ENCODE data around the gene C2CD4C.
"Not testable (repeated sequence)": the region's sequence is repeated elsewhere in the genome, so short reads cannot be mapped to it uniquely, and the experiment has no call there.

Gene C2CD4C

DNA sequence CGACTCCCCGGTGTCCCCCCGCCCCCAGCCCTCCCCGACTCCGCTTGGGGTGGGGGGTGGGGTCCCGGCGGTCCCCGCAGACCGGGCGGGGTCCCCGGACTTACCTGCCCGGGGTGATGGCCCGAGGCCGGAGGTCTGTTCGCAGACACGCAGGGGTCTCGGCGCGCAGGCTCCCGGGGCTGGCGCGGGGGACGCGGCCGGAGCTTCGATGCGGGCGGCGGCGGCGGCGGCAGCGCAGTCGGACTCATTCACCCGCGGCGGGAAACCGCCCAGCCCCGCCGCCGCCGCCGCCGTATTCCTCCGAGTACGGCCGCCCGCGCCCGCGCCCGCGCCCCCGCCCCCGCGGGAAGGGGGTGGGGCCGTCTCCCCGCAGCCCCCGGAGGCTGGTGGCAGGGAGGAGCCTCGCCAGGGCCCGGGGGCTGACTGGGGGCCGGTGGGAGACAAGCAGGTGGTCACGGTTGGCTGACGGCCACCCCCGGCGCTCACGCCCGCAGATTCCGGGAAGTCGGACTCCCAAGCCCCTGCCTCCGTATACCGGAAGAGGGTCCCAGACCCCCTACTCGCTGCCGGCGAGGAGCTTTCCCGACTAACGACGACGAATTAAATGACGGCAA, at the start of gene C2CD4C:
Gene C2CD4C (minus strand): TSS at position 246 of the 614 bp plus-strand sequence. CDS start 786 bp downstream, outside the sequence.
- DNase-seq (ENCODE audit: low read depth in 2 of 2): peak in 1 of 2 donors; percentile 11

DNA sequence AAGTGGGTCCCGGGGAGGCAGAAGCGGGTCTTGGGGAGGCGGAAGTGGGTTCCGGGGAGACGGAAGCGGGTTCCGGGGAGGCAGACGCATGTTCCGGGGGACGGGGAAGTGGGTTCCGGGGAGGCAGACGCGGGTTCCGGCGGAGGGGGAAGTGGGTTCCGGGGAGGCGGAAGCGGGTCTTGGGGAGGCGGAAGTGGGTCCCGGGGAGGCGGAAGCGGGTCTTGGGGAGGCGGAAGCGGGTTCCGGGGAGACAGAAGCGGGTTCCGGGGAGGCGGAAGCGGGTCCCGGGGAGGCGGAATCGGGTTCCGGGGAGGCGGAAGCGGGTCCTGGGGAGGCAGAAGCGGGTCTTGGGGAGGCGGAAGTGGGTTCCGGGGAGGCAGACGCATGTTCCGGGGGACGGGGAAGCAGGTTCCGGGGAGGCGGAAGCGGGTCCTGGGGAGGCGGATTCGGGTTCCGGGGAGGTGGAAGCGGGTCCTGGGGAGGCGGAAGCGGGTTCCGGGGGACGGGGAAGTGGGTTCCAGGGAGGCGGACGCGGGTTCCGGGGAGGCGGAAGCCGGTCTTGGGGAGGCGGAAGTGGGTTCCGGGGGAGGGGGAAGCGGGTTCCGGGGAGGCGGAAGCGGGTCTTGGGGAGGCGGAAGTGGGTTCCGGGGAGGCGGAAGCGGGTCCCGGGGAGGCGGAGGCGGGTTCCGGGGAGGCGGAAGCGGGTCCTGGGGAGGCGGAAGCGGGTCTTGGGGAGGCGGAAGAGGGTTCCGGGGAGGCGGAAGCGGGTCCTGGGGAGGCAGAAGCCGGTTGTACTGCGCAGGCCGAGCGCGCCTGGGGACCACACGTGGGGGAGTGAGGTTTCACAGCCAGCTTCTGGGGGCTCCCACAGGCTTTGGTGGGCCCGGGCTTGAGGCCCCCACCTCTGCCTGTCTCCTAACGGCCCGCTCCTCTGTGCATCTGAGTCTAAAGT, 49.4 kb upstream of the C2CD4C start:
- no peak for DNase-seq (ENCODE audit: low read depth in 2 of 2)

GRCh38 chr19:457636-458035, 48.7 kb upstream of the C2CD4C start:
- no peak for DNase-seq (ENCODE audit: low read depth in 2 of 2)

DNA sequence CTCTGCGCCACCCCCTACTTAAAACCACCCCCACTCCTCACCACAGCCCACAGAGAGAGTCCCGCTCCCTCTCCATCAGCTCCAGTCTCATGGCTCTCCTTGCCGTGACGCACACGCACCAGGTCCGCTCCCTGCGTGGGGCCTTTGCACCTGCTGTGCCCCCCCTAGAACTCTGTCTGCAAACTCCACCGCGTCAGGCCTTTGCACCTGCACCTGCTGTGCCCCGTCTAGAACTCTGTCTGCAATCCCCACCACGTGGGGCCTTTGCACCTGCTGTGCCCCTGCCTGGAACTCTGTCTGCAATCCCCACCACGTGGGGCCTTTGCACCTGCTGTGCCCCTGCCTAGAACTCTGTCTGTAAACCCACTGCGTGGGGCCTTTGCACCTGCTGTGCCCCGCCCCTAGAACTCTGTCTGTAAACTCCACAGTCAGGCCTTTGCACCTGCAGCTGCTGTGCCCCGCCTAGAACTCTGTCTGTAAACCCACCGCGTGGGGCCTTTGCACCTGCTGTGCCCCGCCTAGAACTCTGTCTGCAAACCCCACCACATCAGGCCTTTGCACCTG, 47.7 kb upstream of the C2CD4C start:
- no peak for DNase-seq (ENCODE audit: low read depth in 2 of 2)

GRCh38 chr19:455851-456546, 47.1 kb upstream of the C2CD4C start:
- no peak for DNase-seq (ENCODE audit: low read depth in 2 of 2)

DNA sequence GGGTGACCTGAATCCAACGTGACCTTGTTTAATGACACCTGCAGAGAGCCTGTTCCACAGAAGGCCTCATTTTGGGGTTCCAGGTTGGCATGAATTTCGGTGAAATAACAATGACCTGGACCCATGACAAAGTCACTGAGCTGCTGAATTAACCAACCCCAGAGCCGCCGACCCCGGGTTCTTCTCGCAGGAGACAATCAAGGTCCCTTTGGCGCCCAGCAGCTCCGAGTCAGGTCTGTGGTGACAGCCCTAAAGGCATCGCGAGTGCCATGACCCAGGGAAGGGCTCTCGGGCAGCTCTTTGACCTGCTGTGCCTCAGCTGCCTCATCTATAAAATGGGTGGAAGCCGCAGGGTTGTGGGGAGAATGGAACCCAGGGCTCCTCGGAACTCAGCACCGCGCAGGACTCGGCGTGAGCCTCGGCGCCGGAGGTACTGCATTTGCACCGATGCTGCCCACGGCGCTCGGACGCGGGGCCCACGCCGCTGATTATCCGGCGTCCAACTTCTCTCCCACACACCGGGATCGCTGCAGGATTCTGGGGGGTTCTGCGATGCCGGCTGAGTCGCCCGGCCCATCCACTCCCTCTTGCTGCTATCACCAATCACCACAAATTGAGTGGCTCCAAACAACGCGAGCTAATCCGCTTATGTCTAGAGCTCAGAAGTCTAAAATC, 46.2 kb upstream of the C2CD4C start:
- no peak for DNase-seq (ENCODE audit: low read depth in 2 of 2)

DNA sequence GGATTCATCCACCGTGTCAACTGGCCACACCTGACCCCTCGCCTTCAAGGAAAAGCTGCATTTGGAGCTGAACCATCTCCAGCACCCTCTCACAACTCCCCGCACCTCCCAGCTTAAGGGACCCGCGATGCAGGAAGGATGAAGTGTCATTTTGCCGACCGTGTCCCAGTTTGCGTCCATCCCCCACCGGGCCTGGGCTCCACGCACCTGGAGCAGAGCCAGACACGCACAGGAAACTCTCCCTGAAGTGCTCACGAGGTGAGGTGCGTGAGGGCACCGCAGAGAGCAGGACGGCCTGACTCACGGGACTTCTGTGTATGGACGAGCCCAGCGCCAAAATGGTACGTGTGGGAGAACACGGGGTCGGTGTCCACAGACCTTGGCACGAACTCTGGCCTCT, 44.7 kb upstream of the C2CD4C start:
- DNase-seq (ENCODE audit: low read depth in 2 of 2): no peak

DNA sequence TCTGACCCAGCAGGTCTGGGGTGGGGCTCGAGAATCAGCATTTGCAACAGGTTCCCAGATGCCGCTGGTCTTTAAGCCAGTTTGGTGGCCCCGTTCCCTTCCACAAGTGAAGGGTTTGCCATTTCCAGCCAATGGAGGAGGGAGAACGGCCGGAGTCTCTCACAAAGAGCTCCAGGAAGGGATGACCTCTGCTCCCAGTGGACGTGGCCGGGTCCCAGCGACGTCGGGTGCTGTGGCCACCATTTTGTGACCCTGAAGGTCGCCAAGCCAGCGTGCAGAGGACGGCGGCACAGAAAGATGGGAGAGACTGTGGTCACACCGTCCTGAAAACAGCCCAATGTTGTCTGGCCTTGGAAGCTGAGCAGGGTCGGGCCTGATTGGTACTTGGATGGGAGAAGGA, 43.9 kb upstream of the C2CD4C start:
- DNase-seq (ENCODE audit: low read depth in 2 of 2): no peak

DNA sequence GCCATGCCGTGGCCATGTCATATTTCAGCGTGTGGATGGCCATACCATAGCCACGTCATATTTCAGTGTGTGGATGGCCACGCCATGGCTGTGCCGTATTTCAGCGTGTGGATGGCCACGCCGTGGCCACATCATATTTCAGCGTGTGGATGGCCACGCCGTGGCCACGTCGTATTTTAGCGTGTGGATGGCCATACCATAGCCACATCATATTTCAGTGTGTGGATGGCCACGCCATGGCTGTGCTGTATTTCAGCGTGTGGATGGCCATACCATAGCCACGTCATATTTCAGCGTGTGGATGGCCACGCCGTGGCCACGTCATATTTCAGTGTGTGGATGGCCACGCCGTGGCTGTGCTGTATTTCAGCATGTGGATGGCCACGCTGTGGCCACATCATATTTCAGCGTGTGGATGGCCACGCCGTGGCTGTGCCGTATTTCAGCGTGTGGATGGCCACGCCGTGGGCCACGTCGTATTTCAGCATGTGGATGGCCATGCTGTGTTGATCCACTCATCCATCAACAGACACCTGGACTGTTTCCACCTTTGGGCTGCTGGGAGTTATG, 42.0 kb upstream of the C2CD4C start:
- DNase-seq (ENCODE audit: low read depth in 2 of 2): not testable (repeated sequence)

GRCh38 chr19:449916-450315, 41.0 kb upstream of the C2CD4C start:
- no peak for DNase-seq (ENCODE audit: low read depth in 2 of 2)

DNA sequence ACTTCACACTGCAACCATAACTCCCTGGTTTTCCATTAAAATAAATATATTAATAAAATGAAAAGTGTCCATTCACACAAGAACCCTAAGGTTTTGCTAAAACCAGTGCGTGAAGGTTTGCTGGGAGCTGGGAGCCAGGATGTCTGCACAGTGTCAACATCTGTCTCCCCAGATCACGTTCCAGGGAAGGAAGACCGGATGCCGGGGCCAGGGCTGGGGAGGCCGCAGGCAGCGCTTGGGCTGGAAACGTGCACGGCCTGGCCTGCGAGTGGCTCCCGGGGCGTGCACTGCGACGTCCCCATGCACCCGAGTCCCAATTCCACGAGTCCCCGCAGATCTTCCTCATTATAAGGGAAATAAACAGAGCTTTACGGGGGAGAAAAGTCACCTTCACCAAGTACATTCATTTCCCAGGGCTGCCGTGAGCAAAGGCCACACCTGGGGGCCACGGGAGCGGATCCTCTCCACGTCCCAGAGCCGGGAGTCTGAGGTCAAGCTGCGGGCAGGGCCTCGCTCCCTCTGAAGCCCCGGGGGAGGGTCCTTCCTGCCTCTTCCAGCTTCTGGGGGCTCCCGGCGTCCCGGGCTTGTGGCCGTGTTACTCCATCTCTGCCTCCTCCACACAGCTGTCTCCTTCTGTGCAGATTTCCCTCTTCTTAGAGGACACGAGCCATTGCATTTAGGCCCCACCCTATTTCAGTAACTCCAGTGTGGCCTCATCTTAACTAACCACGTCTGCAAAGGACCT, 39.0 kb upstream of the C2CD4C start:
- DNase-seq (ENCODE audit: low read depth in 2 of 2): no peak

DNA sequence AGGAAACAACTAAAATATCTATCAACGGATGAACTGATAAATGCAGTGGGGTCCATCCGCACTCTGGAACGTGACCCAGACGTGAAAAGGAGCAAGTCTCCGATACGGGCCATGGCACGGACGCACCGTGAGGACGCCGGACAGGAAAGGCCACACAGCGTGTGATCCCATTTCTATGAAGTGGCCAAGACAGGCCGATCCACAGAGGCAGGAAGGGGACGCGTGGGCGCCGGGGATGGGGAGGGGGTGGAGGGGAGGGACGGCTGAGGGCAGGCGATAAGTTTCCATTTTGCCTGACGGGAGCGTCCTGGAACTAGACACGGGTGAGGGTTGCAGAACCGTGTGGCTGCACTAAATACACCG, 38.1 kb upstream of the C2CD4C start:
- DNase-seq (ENCODE audit: low read depth in 2 of 2): no peak

DNA sequence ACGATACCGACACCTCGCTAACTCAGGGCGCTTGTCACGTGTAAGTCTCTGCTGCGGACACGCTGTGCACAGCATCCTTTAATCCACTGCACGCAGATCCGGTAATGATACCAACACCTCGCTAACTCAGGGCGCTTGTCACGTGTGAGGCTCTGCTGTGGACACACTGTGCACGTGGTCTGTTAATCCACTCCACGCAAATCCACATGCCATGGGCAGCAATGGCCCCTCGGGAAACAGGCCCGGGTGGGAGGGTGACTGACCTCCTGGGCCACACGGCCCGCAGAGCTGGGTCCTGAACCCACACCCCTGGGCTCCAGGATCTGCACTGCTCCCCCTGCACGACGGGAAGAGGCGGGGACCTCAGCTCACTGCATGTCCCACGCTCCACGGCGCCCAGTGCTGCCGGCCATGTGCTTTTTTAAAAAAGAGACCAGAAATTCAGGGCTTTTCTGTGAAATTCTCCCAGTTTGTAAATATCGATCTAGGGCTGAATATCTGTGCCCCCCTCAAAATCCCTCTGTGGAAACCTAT, 35.8 kb upstream of the C2CD4C start:
- no peak for DNase-seq (ENCODE audit: low read depth in 2 of 2)

GRCh38 chr19:443005-443404, 34.1 kb upstream of the C2CD4C start:
- DNase-seq (ENCODE audit: low read depth in 2 of 2): no peak

- DNase-seq (ENCODE audit: low read depth in 2 of 2): no peak
Observed at GRCh38 chr19:442085-442484, 33.1 kb upstream of the C2CD4C start.

DNA sequence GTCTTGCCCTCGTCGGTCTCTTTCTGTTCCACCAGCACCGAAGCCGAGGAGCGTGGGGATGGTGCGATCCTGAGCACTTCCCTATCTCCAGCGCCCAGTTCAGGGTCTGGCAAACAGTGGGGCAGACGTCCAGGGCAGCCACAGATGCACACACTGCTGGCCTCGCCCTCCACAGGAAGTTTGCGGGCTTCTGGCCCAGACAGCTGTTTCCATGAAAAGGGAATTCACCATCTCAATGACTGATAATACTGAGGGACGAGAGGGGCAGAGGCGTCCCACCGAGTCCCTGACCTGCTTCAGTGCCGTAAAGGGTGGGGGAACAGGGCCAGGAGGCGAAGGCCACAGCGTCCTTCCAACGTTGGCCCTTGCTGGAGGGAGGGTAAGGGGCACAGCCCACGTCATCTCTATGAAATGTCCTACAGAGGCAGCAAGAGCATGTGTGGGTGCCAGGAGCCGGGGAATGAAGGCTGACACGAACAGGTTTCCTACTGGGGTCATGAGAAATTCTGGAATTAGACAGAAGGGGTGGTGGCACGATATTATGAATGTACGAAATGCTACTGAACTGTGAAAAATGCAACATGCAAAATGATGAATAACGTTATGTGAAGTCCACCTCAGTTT, 32.4 kb upstream of the C2CD4C start:
- DNase-seq (ENCODE audit: low read depth in 2 of 2): no peak

DNA sequence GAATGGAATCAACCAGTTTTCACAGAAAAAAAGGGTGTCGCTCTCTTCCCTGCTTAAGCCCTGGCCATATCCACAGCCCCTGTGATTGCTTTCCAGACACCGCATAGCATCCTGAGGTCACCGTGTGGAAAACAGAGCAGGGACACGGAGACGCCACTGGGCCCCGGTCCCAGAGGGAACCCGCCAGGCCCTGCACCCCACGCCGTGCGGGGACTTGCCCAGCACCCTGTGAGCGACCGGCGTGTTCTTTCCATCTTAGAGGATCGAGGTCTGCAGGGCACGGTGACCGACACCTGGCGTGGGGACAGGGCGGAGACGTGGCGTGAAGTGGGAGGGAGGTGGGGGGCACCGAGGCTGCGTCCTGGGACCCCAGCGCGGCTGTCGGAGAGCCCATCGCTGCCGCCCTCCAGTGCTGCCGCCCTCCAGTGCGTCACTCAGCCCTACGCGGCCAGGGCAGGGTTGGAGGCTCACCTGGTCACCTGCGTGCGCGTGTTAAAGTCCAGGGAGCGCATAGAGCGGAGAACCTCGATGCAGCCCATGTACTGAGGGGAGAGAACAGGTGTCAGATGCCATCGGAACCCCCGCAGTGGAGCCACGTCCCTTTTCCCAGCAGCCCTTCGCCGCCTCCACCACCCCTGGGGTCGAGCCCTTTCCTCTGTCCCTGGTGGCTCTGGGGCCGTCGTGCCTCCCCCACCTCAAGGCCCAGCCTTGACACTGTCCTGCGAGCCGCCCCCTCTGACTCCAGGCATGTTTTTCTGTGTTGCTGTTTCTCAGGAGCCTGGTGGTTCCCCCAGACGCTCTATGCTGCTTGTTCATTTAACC, 31.7 kb upstream of the C2CD4C start:
- DNase-seq (ENCODE audit: low read depth in 2 of 2): no peak

- DNase-seq (ENCODE audit: low read depth in 2 of 2): no peak
Observed at GRCh38 chr19:439167-439900, 30.4 kb upstream of the C2CD4C start.

Measured in stimulated activated CD4-positive, alpha-beta T cell treated with anti-CD3 and anti-CD28 coated beads, Interleukin-1b, Interleukin-23, amount 100 ng/mL, for 1 hour (primary cell).